AG09309 (cell line): ENCODE results near the gene PCDHGA7.
"Not testable (repeated sequence)": the region's sequence is repeated elsewhere in the genome, so short reads cannot be mapped to it uniquely, and the experiment has no call there.

Experiments
- DNase-seq: peaks from one replicate; pipeline ENCODE4 v3.0.0-alpha.2; 2010; ENCODE audit warnings: low read depth
- H3K4me3 ChIP-seq: 2 replicates; pipeline ENCODE4 v1.5.1; 2011; ENCODE audit warnings: mild to moderate bottlenecking, low read depth, low read length, moderate library complexity; ENCODE audit not compliant: control insufficient read depth
- TF ChIP-seq, protein P1 (sequence below): IDR thresholded peaks from 2 replicates; pipeline ENCODE4 v1.5.1; 2011; ENCODE audit warnings: mild to moderate bottlenecking, low read depth, low read length, inconsistent platforms; ENCODE audit not compliant: insufficient read depth, control insufficient read depth; ENCODE audit errors: missing control alignments

Gene PCDHGA7

DNA sequence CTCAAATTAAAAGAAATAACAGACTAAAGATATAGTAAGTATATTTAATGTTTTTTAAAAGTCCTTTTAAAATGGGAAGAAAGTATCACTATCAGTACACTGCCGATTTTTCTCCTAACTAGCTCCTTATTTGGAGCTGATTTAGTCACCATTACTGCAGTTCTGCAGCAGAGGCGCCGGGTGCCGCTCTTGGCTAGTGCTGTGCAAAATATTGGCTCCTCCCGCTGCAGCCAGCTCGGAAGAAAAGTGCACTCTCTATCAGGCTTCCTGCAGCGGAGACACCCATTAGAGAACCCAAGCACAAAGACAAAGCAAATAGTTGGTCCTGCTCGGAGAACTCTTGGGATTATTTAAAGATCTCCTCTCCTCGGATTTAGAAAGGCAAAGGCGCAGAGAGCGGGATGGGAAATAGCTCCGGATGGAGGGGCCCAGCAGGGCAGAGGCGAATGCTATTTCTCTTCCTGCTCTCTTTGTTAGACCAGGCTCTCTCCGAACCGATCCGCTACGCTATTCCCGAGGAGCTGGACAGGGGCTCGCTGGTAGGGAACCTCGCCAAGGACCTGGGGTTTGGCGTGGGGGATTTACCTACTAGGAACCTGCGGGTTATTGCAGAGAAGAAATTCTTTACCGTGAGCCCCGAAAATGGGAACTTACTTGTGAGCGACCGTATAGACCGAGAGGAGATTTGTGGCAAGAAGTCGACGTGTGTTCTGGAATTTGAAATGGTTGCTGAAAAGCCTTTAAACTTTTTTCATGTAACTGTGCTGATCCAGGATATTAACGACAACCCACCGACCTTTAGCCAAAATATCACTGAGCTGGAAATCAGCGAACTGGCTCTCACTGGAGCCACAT, 12.3 kb upstream of the PCDHGA7 start, which contains the start of gene PCDHGB3:
Gene PCDHGB3 (plus strand): TSS at position 249 of the 855 bp plus-strand sequence. CDS start 153 bp downstream, at position 402.
- DNase-seq, result no peak
- peak within 1 kb of the TSS; percentile 32 for H3K4me3 ChIP-seq
- TF ChIP-seq, protein P1, sequence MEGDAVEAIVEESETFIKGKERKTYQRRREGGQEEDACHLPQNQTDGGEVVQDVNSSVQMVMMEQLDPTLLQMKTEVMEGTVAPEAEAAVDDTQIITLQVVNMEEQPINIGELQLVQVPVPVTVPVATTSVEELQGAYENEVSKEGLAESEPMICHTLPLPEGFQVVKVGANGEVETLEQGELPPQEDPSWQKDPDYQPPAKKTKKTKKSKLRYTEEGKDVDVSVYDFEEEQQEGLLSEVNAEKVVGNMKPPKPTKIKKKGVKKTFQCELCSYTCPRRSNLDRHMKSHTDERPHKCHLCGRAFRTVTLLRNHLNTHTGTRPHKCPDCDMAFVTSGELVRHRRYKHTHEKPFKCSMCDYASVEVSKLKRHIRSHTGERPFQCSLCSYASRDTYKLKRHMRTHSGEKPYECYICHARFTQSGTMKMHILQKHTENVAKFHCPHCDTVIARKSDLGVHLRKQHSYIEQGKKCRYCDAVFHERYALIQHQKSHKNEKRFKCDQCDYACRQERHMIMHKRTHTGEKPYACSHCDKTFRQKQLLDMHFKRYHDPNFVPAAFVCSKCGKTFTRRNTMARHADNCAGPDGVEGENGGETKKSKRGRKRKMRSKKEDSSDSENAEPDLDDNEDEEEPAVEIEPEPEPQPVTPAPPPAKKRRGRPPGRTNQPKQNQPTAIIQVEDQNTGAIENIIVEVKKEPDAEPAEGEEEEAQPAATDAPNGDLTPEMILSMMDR, result peak; percentile 63

DNA sequence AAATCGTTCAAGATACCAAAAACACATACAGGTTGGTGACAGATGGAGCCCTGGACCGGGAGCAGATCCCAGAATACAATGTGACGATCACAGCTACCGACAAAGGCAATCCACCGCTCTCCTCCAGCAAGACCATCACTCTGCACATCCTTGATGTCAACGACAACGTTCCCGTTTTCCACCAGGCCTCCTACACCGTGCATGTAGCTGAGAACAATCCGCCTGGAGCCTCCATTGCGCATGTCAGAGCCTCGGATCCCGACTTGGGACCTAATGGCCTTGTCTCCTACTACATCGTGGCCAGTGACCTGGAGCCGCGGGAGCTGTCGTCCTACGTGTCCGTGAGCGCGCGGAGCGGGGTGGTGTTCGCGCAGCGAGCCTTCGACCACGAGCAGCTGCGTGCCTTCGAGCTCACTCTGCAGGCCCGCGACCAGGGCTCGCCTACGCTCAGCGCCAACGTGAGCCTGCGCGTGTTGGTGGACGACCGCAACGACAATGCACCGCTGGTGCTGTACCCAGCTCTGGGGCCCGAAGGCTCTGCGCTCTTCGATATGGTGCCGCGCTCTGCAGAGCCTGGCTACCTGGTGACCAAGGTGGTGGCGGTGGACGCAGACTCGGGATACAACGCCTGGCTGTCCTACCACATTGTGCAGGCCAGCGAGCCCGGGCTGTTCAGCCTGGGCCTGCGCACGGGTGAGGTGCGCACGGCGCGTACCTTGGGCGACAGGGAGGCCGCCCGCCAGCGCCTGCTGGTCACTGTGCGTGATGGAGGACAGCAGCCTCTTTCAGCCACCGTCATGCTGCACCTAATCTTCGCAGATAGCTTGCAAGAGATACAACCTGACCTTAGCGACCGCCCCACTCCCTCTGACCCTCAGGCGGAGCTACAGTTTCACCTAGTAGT, 10.7 kb upstream of the PCDHGA7 start:
- H3K4me3 ChIP-seq, result no peak overlapping the region
- TF ChIP-seq, protein P1, result no peak
- DNase-seq, result no peak

DNA sequence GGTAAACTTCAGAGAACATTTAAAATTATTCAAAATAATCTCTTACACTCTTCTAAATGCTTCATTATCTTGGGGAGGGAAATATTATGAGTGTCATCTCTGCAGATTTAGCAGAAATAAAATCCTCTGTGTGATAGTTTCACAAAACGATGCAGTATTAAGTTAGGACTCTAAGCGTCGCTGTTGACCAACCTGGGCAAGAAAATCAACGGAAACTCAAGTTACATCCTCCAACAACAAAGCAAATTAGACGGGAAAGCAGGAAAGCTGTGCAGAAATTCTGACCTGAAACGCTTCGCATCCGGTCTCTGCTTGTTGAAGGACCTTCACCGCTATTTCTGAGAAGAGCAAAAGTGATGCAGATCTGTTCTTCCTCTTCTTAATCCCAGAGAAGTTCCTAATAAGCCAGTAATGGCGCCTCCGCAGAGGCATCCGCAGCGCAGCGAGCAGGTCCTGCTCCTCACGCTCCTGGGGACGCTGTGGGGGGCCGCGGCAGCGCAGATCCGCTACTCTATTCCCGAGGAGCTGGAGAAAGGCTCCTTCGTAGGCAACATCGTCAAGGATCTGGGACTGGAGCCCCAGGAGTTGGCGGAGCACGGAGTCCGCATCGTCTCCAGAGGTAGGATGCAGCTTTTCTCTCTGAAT, 8.7 kb upstream of the PCDHGA7 start, which contains the start of gene PCDHGA6:
Gene PCDHGA6 (plus strand): TSS at position 219 of the 645 bp plus-strand sequence. CDS start 193 bp downstream, at position 412.
- TF ChIP-seq, protein P1, result peak; percentile 66
- peak within 1 kb of the TSS; percentile 39 for H3K4me3 ChIP-seq
- DNase-seq, result no peak

DNA sequence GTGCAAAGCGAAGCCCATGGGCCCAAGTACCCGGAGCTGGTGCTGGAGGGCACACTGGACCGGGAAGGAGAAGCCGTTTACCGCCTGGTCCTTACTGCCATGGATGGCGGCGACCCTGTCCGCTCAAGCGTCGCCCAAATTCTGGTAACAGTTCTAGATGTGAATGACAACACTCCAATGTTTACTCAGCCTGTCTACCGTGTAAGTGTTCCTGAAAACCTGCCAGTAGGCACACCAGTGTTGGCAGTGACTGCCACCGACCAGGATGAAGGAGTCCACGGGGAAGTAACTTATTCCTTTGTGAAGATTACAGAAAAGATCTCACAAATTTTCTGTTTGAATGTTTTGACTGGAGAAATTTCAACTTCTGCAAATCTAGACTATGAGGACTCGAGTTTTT, 7.9 kb upstream of the PCDHGA7 start:
- no peak overlapping the region; the same call in 1 of the 2 replicates for H3K4me3 ChIP-seq
- TF ChIP-seq, protein P1, result no peak
- no peak for DNase-seq

DNA sequence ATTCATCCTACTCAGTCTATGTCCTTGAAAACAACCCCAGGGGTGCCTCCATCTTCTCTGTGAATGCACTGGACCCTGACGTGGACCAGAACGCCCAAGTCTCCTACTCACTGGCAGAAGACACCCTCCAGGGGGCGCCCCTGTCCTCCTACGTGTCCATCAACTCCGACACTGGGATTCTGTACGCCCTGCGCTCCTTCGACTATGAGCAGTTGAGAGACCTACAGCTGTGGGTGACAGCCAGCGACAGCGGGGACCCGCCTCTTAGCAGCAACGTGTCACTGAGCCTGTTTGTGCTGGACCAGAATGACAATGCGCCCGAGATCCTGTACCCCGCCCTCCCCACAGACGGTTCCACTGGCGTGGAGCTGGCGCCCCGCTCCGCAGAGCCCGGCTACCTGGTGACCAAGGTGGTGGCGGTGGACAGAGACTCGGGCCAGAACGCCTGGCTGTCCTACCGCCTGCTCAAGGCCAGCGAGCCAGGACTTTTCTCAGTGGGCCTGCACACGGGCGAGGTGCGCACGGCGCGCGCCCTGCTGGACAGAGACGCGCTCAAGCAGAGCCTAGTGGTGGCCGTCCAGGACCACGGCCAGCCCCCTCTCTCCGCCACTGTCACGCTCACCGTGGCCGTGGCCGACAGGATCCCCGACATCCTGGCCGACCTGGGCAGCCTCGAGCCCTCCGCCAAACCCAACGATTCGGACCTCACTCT, 6.9 kb upstream of the PCDHGA7 start:
- DNase-seq, result not testable (repeated sequence)

More for the DNA sequence above, 6.9 kb upstream of the PCDHGA7 start:
- TF ChIP-seq, protein P1, result peak; percentile 17
- not testable (repeated sequence) for H3K4me3 ChIP-seq
